Epithelial cell of prostate (primary cell): Measurements from ENCODE around the gene POLD1.
A peak's percentile ranks its signal among the peaks of the same experiment; 100 is the strongest.
"Not testable (repeated sequence)": the region's sequence is repeated elsewhere in the genome, so short reads cannot be mapped to it uniquely, and the experiment has no call there.

ENCODE experiments used
- DNase-seq: peaks from one replicate; pipeline ENCODE4 v3.0.0-alpha.2; 2011; ENCODE audit warnings: low read depth, low spot score
- H3K27ac ChIP-seq: fragments of 450-650 bp; 2 replicates; pipeline ENCODE4 v1.5.1; 2017; ENCODE audit warnings: mild to moderate bottlenecking

The POLD1 gene

DNA sequence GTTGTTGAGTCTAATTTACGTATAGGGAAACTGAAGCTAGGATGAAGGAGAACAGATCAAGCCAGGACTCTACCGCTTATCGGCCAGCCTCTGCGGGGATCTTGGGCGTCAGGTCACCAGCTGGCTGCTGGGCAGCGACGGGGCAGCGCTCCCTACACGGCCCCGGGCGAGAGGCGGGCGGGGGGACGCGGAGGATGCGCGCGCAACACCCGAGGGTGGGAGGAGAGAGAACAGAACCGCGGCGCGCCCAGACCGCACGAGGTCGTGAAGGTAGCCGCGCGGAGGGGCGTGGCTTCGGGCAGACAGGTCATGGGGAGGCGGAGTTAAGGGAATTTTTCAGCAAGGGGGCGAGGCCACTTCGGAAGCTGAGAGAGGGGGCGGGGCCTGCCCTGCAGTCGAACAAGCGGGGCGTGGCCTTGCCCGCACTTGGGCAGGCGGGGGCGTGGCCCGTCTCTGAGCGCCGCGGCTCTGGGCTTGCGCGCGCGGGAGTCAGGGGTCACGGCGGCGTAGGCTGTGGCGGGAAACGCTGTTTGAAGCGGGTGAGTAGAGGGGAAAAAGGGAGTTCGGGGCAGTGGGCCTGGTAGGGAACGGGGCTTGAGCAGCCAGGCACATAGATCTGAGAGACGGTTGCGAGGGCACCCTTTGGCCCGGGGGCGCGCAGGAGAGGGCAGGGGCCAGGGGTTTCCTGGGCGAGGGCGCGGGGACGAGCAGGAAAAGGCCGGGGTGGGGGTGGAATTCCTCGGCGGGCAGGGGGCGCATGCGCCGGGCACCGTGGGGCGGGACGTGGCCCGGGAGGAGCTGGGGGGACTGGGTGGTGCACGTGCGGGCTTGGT is at the start of gene POLD1:
POLD1 (plus strand) TSS at position 496 of the 833 bp plus-strand sequence. CDS start 14,505 bp downstream, outside the sequence.
- DNase-seq, result peak; percentile 89
- peak within 1 kb of the TSS; percentile 58 for H3K27ac ChIP-seq

DNA sequence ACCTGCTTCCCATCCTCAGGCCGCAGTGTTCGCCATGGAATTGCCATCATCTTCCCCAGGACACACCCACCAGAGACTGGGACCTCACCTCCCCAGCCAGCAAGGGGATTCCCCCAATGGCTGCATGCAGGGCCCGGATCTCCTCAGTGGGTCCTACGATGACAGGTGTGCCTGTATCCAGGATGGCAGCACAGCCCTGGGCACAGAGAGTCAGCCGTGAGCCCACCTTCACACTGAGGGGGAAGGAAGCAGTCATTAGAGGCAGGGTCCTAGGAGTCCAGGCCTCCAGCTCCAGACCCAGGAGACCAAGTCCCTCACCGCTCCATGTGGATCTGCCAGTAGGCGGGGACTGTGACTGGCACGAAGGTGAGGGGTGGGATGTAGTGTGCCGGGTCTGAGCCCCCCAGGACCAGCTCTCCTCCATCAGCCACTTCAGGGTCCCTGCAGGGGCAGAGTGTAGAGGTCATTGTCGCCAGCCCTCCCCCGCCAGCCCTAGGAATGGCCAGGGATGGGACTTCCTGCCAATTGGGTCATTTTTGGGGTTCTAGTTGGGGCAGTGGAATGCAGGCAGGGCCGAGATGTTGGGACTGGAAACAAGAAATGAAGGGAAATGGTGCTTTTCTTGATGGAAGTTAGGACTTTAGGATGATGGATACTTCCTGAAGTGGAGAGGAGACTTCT is 49.3 kb upstream of the POLD1 start:
- H3K27ac ChIP-seq, result no peak overlapping the region
- no peak for DNase-seq

DNA sequence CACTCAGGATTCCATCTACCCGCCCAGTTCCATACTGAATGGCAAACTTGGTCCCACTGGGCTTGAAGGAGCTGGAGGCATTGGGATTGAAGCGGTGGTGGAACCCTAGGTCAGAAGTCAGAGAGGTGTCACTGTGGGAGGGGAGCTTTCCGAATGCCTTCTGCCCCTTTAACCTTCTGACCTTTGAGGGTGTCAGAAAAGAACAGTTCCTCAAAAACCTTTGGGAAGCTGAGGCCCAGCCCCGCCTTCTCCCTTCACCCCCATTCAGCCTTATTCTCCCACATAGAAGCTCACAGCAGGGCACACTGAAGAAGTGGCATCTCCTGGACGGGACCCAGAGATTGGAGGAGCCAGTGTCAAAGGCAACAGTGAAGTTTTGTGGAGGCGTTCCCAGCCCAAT is 47.1 kb upstream of the POLD1 start:
- H3K27ac ChIP-seq, DNase-seq: not testable (repeated sequence)

DNA sequence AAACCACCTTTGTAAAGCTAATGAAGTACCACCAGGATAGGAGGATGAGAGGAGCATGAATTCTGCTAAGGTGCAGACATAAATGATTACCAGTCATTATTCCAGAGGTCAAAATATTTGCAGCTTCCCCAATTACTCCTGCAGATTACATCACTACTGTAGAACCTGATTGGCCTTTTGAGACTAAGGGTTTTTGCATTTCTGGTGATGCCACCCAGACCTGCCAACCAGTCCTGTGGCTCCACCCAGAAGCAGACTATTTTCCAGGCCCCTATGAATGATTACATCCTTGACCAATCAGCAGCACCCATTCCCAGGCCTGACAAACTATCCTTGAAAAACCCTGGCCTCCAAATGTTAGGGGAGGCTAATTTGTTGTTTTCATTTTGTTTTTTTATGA is 43.8 kb upstream of the POLD1 start:
- no peak for DNase-seq
- no peak overlapping the region for H3K27ac ChIP-seq

DNA sequence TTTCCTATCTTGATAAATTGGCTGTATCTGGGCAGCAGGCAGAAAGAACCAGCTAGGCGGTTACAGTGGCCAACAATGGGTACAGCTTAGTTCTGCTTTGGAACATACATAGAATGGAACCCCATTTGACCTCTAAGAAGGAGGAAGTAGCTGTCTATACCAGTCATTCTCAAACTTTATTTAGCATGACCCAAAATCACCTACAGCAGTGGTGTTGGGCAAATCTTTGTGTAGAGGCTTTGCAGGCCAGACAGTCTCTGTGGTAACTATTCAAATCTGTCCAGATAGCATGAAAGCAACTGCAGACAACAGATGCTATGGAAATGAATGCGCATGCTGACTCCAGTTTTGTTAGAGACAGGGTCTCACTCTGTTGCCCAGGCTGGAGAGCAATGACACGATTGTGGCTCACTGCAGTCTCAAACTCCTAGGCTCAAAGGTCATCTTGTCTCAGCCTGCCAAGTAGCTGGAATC is 43.0 kb upstream of the POLD1 start:
- no peak for DNase-seq
- H3K27ac ChIP-seq, result no peak overlapping the region

DNA sequence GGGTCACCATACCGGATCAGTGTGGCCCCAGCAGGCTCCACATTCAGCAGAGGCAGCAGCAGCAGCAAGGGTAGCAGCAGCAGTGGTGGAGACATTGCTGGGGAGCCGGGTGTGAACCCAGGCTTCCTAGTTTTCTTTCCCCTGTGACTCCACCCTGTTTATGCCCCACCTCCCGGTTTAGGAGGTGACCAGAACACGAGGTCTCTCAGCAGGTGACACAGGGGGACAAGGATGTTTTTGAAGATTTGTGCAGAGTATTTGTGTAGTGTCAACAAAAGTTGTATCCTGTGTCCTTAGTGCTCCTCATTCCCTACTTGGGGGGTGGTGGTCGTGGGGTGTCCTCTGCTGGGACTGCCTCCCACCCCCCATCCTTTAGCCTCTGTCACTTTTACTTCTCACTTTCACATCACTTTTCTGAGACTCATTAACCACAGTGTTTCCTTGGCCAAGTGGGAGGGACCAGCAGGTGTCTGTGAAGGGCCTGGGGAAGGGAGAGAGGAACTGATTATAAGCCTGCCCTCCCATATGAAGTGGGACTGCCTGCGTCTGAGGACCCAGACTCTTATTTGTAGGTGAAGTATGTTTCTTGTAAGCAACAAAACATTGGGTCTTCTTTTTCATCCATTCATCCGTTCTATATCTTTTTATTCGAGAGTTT is 39.4 kb upstream of the POLD1 start:
- H3K27ac ChIP-seq, result no peak overlapping the region
- DNase-seq, result no peak

DNA sequence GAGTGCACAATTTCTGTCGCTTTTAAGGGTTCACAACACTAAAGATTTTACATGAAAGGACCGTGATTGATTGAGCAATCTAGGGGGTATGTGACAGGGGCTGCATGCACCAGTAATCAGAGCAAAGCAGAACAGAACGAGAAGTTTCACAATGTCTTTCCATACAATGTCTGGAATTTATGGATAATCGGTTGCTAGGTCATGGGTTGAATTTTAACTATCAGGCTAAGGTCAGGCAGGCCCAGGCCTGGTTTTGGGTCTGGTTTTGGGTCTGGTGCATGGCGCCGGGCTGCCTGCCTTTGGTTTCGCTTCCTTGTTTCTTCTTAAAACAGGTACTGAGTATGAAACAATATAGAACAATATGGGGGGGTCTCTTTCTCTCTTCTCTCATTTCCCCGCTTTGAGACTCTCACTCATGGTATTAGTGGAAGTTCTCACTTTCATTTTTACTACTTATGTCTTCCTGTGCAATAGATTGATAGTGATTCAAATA is 37.0 kb upstream of the POLD1 start:
- not testable (repeated sequence) for DNase-seq, H3K27ac ChIP-seq

DNA sequence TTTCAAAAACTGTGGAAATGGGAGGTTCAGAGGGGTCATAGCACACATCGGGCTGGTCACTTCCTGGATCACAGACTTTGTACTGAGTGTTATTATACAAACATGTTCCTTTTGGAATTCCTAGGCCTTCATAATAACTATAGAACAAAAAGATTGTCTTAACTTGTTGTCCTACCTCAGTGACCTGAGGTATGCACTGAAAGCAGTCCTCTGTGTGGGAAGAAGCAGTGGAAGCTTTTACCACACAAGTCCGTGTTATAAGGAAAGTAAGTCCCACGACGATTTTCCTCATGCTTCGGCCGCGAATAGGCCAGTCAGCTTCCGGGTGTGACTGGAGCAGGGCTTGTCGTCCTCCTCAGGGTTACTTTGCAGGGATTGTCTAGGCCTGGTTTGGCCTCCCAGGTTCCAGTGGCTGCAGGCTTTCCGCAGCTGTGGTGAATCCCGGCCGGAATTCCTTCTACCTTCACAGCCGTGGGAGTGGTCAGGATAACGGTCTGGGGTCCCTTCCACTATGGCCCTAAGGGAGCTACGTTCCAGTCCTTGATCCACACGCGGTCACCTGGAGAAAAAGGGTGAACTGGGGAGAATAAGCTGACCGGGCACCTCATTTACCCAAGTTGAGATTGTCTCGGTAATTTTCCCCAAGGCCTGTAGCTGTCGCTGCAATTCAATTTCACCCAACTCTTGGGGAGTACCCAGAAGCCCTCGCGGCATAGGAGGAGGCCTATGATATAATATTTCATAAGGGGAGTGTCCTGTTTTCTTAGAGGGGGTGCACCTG is 34.7 kb upstream of the POLD1 start:
- no peak for DNase-seq
- H3K27ac ChIP-seq, result peak overlapping the region; percentile 23

DNA sequence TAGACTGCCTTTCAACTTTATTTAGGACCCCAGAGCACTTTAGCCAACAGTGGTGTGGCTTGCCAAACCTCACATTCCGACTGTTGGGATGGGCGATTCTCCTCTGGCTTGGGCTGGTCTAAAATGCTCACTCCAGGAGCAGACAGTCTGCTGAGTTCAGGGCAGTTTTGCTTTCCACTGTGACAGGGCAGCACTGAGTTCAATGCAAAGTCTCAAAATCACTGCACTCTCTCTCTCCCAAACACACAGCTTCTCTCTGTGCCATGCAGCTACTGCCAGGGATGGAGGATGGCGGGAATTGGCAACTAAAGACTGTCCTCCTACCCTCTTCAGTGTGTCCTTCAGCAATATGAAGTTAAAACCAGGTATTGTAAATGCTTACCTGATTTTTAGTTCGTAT is 31.9 kb upstream of the POLD1 start:
- no peak overlapping the region for H3K27ac ChIP-seq
- DNase-seq, result no peak

DNA sequence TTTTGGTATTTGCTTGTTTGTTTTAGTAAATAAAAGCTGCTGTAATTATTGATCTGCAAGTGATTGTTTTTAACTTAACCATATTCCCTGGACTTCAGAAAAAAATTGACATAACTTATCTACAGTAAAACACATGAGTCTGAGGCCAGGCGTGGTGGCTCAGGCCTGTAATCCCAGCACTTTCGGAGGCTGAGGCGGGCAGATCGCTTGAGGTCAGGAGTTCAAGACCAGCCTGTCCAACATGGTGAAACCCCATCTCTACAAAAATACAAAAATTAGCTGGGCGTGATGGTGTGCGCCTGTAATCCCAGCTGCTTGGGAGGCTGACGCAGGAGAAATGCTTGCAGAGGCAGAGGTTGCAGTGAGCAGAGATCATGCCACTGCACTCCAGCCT is 30.7 kb upstream of the POLD1 start:
- DNase-seq, H3K27ac ChIP-seq: not testable (repeated sequence)

DNA sequence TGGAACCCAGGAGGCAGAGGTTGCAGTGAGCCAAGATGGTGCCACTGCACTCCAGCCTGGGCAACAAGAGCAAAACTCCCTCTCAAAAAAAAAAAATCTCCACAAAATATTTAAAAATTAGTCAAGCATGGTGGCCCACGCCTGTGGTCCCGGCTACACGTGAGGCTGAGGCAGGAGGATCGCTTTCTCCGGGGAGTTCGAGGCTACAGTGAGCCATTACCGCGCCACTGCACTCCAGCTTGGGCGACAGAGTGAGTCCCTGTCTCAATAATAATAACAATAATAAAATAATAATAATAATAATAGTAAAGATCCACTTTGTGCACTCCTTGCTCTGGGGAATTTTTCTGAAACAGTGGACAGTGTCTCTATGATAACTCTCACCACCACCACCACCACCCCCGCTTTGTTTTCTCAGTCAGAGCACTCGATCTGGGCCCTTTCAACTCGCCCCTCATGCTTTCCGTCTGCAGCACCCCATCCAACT is 27.4 kb upstream of the POLD1 start:
- no peak for DNase-seq
- no peak overlapping the region for H3K27ac ChIP-seq

DNA sequence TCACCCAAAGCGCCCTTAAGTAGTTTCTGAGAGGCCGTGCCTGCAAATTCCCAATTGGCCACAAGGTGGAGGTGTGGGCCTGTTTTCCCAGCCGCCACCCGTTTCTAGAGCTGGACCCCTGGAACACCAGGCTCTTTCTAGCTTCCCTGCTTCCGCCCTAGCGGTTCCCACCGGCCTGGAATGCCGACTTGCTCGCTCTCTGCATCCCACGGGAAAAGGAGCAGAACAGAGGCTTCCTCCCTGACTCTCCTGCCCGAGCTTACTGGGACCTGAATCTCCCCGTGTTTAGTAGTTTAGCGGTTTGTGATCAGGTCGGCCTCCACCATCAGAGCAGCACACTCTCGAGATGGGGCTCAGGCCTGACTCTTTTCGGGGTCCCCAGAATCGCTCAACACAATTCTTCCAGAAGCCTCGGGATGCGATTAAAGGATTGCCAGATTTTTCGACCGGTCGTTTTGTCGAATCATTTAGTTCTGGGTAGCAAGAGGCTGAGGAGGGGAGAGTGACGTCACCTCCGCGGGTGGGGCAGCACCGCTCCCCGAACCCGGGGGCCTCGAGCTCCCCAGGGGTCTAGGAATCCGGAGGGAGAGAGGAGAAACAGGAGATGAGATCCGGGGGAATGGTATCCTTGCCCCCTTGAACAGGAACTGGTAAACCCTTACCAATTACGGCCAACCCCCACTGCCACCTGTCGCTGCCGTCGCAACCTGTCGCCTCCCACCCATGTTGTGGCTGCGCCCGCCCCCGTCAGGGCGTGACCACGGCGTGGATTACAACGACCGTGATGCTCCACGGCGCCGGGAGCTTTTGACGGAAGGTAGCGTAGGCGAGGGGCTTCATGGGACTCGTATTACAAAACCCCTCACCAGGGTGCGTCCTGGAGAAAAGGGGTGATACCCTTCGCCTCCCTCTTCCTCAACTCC is 26.7 kb upstream of the POLD1 start:
- no peak for DNase-seq
- H3K27ac ChIP-seq, result peak overlapping the region; percentile 26

DNA sequence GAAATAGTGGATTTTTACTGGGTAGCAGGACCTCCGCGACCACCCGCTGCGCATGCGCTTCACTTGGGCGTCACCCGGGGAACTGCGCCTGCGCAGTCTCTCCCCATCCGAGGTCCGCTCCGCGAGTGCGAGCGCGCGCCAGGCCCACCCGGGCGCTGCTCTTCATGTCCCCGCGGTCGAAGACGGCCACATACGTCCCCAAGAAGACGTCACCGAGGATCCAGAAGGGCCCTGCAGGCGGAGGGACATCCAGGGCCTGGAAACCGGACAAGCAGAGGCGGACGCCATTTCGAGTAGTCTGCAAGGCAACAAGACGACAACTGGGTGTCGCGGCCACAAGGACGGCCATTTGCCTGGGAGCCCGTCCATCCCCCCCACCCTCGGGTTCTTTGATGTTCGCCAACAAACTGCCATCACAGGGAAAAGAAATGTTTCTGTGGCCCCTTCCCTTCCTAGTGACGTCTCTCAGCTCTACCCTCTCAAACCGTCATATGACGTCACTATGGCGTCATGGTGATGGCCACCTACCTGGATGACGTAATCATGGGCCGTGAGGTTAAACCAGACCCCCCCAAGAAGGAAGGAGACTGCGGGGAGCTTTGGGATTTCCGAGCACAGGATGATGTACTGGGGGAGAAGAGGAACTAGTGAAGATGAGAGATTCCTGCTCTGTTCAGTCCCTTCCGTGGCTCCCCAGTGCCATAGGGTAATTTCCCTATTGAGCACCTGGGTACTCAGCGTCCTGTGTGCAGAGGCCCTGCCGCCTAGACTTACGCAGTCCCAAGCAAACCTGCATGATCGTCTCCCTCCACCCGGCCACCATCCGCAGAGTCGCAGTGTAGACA is 25.4 kb upstream of the POLD1 start:
- H3K27ac ChIP-seq, result no peak overlapping the region
- no peak for DNase-seq

DNA sequence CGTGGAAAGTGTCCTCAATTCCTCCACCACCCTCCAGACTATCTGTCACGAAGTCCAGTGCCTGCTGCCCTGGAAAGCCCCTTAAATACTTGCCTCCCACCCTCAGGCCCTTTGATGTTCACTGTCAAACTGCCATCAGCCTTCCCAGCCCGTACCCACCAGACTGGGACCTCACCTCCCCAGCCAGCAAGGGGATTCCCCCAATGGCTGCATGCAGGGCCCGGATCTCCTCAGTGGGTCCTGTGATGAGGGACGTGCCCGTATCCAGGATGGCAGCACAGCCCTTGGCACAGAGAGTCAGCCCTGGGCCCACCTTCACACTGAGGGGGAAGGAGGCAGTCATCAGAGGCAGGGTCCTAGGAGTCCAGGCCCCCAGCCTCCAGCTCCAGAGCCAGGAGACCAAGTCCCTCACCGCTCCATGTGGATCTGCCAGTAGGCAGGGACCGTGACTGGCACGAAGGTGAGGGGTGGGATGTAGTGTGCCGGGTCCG is 24.8 kb upstream of the POLD1 start:
- DNase-seq, result no peak
- no peak overlapping the region for H3K27ac ChIP-seq

DNA sequence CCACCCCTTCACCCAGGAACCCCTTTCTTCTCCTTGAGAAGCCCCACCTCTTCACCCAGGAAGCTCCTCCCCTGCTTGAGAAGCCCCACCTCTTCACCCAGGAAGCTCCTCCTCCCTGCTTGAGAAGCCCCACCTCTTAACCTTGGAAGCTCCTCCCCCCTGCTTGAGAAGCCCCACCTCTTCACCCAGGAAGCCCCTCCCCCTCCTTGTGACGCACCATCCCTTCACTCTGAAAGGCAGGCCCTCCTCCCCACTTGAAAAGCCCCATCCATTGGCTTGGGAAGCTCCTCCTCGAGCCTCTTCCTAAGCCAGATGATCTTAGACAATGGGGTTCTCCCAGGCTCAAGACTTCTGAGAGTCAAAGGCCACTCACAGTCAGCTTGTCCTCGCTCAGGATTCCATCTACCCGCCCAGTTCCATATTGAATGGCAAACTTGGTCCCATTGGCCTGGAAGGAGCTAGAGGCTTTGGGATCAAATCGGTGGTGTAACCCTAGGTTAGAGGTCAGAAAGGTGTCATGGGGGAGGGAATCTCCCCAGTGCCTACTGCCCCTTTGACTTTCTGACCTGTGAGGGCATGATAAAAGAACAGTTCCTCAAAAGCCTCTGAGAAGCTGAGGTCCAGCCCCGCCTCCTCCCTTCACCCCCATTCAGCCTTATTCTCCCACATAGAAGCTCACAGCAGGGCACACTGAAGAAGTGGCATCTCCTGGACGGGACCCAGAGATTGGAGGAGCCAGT is 22.7 kb upstream of the POLD1 start:
- H3K27ac ChIP-seq, result no peak overlapping the region
- DNase-seq, result no peak

DNA sequence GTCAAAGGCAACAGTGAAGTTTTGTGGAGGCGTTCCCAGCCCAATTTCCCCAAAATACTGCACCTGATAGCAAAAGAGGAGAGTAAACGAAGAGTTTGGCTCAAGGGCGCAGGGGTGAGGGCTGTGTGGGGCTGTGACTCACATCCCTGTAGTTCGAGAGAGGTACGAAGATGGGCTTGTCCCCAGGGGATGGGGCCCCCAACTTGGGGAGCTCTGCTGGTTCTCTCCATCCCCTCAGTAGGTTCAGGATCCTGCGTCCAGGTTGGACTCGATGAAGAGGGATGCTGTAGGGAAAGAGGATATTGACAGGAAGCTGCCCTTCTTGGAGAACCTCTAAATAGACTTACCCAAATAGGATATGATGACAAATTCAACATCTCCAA is 22.1 kb upstream of the POLD1 start:
- DNase-seq, result no peak
- H3K27ac ChIP-seq, result no peak overlapping the region
